GM18505 (cell line): ENCODE measurements around the gene SERINC4.
"Not testable (repeated sequence)": the region's sequence is repeated elsewhere in the genome, so short reads cannot be mapped to it uniquely, and the experiment has no call there.

Experiments used
- ATAC-seq: cut with Tn5 transposase; IDR thresholded peaks from one replicate; pipeline ENCODE4 v1.9.1; 2021; ENCODE audit not compliant: unreplicated experiment
- POLR2A ChIP-seq: IDR thresholded peaks from 4 replicates; pipeline ENCODE4 v1.6.1; 2011; ENCODE audit warnings: borderline replicate concordance; ENCODE audit not compliant: insufficient read depth, insufficient read length; ENCODE audit errors: extremely low read depth

The SERINC4 gene

GRCh38 chr15:43762824-43763223 lies 37.2 kb downstream of the SERINC4 start:
- TF ChIP-seq POLR2A: no peak
- no peak for ATAC-seq

- TF ChIP-seq POLR2A: no peak
- no peak for ATAC-seq
Measured at GRCh38 chr15:43751885-43752284, 48.1 kb downstream of the SERINC4 start.

DNA sequence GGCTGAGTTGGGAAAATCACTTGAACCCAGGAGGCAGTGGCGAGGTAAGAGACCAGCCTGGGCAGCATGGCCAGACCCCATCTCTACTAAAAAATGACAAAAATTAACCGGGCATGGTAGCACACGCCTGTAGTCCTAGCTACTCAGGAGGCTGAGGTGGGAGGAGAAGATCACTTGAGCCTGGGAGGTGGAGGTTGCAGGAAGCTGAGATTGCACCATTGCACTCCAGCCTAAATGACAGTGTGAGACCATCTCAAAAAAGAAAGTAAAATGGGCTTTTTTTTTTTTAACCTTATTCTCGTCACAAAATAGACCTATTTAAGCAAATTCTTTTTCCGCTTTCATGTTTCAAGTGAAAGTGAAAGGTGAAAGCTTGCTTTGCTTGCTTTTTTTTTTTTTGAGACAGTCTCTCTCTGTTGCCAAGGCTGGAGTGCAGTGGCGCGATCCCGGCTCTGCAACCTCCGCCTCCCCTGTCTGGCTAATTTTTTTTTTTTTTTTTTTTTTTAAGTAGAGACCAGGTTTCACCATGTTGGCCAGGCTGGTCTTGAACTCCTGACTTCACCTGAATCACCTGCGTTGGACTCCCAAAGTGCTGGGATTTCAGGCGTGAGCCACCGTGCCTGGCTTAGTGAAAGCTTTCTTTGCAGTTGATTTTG lies 50.2 kb downstream of the SERINC4 start:
- no peak for ATAC-seq
- TF ChIP-seq POLR2A: no peak

DNA sequence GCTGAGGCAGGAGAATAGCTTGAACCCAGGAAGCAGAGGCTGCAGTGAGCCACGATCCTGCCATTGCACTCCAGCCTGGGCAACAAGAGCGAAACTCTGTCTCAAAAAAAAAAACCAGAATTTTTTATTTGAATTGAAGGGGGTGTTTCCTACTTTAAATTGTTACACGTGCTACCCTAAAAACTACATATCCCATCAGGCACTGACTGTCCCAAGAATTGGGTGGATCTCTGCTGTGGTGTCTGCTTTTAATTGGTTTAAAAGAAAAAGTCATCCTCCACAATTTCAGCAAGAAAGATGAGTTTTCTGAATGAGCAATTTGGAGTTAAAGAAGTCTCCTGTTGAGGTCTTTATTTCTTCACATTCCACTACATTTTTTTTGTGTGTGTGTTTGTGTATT lies 51.6 kb downstream of the SERINC4 start:
- no peak for ATAC-seq
- TF ChIP-seq POLR2A: no peak

DNA sequence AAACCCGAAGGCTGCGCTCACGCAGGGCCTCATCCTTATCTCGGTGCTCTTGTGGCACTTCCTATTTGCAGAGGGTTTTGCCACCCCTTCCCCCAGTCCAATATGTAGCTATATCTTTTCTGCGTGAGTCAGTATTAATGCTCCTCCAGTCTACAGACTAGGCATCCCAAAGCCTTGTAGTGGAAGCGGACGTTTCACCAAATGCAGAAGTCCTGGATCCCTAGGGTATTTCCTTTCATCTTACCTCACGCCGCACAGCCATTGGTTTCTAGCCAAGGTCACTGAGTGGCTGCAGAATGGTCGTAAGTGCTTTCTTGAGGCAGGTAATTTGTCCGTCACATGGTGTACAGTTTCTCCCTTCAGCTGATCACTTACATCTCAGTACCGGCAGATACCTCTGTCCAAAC lies 53.1 kb downstream of the SERINC4 start:
- not testable (repeated sequence) for ATAC-seq

DNA sequence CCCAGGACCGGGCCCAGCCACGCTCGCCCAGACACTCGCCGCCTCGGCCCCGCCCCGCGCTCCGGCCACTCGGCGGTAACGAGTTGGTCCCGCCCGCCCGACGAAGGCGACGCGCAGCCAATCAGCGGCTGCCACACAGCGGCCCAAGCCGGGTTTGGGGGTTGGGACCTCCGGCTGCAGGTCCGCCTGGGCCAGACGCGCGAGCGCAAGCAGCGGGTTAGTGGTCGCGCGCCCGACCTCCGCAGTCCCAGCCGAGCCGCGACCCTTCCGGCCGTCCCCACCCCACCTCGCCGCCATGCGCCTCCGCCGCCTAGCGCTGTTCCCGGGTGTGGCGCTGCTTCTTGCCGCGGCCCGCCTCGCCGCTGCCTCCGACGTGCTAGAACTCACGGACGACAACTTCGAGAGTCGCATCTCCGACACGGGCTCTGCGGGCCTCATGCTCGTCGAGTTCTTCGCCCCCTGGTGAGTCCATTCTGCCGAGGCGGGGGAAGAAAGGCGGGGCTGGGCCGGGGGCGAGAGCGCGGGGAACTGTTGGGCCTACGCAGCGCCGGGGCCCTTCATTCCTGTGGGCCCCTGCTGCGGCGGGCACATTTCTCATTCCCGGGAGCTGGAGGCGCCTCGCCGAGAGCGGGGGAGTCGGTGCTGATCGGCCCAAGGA lies 53.6 kb downstream of the SERINC4 start, which contains the start of gene PDIA3:
TSS of gene PDIA3 (plus strand) at position 194 of the 658 bp plus-strand sequence. CDS start at position 296, 102 bp downstream.
- peak; percentile 69 for ATAC-seq

More for the DNA sequence above, 53.6 kb downstream of the SERINC4 start, which contains the start of gene PDIA3:
- peak; percentile 86 for TF ChIP-seq POLR2A
